Heart left ventricle (tissue), 13 donors: ENCODE measurements around the gene SBNO1.

Experiments
- POLR2A ChIP-seq, 2 donors: fragments of 450-650 bp; IDR thresholded peaks; one replicate each; pipeline ENCODE4 v1.6.1; 2017; ENCODE audit warnings: antibody characterized with exemption in 2 of 2, mild to moderate bottlenecking in 2 of 2, moderate library complexity in 2 of 2
- TF ChIP-seq, protein P1 (sequence below), 12 donors: fragments of 200-600 bp; sonication (generic) in 4 of 12; IDR thresholded peaks; one replicate each; pipeline versions ENCODE4 v1.5.0 to v1.8.0; 2018 to 2022; ENCODE audit warnings: antibody characterized with exemption in 12 of 12, mild to moderate bottlenecking in 5 of 12
- donor health status: ischemic (EF 13 %, LVEDD 7.1; RV severe dilation, severe dysfunction).
- donor health status: DM: no; HTN: yes; CAD: no.
- donor health status: DM: no; HTN: no; CAD: no.
- donor health status: ischemic (EF 25% LVEDD 6.9; RV normal size, moderate dysfunction).
- donor health status: ischemic (EF 25% LVEDD 5.7; RV mildly dilated, moderate dysfunction).
- donor health status: ischemic (EF 35%, LVEDD 5.7; RV mildly dilated, moderate dysfunction).
- donor health status: nonischemic (EF 11% LVEDD 7.7; RV severe dilation, severe dysfunction).
- donor health status: DM: yes; HTN: yes; CAD: no.
- donor health status: PGD.
- donor health status: ischemic (EF 29% LVEDD 5.4; RV normal size, mild dysfunction).
- donor health status: nonischemic (EF 23%, LVEDD 6.1; RV moderate dilation, normal function).

- TF ChIP-seq POLR2A (IDR thresholded peaks at IDR 0.05) = no peak
- TF ChIP-seq, protein P1, sequence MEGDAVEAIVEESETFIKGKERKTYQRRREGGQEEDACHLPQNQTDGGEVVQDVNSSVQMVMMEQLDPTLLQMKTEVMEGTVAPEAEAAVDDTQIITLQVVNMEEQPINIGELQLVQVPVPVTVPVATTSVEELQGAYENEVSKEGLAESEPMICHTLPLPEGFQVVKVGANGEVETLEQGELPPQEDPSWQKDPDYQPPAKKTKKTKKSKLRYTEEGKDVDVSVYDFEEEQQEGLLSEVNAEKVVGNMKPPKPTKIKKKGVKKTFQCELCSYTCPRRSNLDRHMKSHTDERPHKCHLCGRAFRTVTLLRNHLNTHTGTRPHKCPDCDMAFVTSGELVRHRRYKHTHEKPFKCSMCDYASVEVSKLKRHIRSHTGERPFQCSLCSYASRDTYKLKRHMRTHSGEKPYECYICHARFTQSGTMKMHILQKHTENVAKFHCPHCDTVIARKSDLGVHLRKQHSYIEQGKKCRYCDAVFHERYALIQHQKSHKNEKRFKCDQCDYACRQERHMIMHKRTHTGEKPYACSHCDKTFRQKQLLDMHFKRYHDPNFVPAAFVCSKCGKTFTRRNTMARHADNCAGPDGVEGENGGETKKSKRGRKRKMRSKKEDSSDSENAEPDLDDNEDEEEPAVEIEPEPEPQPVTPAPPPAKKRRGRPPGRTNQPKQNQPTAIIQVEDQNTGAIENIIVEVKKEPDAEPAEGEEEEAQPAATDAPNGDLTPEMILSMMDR (IDR thresholded peaks at IDR 0.05) = no peak
Measured at GRCh38 chr12:123391546-123392343, 27.1 kb upstream of the SBNO1 start.
